Measurements from ENCODE around the gene ABL2.

ABL2 gene

DNA sequence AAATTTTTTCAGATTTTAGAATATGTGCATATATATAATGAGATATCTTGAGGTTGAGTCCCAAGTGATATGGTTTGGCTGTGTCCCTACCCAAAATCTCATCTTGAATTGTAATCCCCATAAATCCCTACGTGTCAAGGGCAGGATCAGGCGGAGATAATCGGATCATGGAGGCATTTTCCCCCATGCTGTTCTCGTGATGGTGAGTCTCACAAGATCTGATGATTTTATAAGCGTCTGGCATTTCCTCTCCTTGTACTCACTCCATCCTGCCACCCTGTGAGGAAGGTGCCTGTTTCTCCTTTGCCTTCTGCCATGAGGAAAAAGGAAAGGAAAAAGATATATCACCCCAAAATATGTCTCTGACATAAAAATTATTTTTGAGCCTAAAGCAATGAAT, 83.0 kb downstream of the ABL2 start:
- no peak overlapping the region for H2AFZ ChIP-seq

DNA sequence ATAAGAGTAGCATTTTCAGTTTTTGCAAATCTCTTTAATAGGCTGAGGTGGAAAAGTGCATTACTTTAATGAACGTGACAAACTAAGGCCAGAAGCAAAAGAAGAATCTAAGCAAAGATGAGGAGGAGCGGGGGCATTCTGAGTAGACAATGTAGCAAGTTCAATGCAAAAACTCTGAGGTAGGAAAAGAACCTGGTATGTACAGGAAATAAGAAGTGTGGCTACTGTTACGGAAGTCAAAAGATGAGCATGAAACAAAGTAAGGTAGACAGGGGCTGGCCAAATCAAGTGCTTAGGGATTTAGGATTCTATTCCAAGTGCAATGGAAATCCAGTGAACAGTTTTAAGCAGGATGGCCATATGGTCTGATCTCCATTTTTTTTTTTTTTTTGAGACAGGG, 84.0 kb downstream of the ABL2 start:
- TF ChIP-seq, protein P1, sequence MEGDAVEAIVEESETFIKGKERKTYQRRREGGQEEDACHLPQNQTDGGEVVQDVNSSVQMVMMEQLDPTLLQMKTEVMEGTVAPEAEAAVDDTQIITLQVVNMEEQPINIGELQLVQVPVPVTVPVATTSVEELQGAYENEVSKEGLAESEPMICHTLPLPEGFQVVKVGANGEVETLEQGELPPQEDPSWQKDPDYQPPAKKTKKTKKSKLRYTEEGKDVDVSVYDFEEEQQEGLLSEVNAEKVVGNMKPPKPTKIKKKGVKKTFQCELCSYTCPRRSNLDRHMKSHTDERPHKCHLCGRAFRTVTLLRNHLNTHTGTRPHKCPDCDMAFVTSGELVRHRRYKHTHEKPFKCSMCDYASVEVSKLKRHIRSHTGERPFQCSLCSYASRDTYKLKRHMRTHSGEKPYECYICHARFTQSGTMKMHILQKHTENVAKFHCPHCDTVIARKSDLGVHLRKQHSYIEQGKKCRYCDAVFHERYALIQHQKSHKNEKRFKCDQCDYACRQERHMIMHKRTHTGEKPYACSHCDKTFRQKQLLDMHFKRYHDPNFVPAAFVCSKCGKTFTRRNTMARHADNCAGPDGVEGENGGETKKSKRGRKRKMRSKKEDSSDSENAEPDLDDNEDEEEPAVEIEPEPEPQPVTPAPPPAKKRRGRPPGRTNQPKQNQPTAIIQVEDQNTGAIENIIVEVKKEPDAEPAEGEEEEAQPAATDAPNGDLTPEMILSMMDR (IDR thresholded peaks at IDR 0.05) = no peak

More for the DNA sequence above, 83.0 kb downstream of the ABL2 start:
- Histone ChIP-seq H3K36me3 (ENCODE audit: control insufficient read depth, insufficient read depth, low read length) (no peaks in the 10 kb centered on the region), H3K27me3 (ENCODE audit: control insufficient read depth, insufficient read depth, low read length) (no peaks in the 10 kb centered on the region), H3K79me2 (peaks cover 5% of the 10 kb centered on the region), H3K4me1 (no peaks in the 10 kb centered on the region), H3K27ac (no peak overlapping the region), H3K9ac (no peak overlapping the region), H3K4me2 (ENCODE audit: low read length) (no peak overlapping the region), H3K9me3 (ENCODE audit: control insufficient read depth, low read length) (no peaks in the 10 kb centered on the region), H3K4me3 (ENCODE audit: low read depth, low read length) (no peak overlapping the region)
- TF ChIP-seq, protein P1 (IDR thresholded peaks at IDR 0.05) = no peak

DNA sequence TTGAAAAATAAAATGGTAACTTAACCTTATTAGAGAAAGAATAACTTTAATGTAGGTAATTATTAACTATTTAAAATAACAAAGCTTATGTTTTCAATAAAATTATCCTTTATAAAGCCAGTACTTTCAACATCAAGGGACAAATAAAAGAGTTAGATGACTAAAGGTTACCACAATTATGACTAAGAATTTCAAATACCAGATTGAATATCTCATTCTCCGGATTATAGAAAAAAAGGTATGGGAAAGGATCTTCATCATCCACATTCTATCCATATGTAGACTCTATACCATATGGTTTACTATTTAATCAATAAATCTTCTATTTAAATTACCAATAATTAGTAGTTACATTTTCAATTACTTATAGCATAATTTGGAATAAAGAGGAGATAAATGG, 84.9 kb downstream of the ABL2 start:
- H3K4me1 ChIP-seq = no peaks in the 10 kb centered on the region
- H3K4me2 ChIP-seq (ENCODE audit: low read length) = no peak overlapping the region
- H3K27ac ChIP-seq = no peak overlapping the region
- no peaks in the 10 kb centered on the region for H3K27me3 ChIP-seq (ENCODE audit: control insufficient read depth, insufficient read depth, low read length)
- H3K36me3 ChIP-seq (ENCODE audit: control insufficient read depth, insufficient read depth, low read length) = no peaks in the 10 kb centered on the region
- H3K9me3 ChIP-seq (ENCODE audit: control insufficient read depth, low read length) = no peaks in the 10 kb centered on the region
- H3K4me3 ChIP-seq (ENCODE audit: low read depth, low read length) = no peak overlapping the region
- no peak overlapping the region for H2AFZ ChIP-seq
- H3K9ac ChIP-seq = no peak overlapping the region
- H3K79me2 ChIP-seq = peaks cover 4% of the 10 kb centered on the region
- TF ChIP-seq, protein P1 (IDR thresholded peaks at IDR 0.05) = no peak

More for the DNA sequence above, 84.0 kb downstream of the ABL2 start:
- Histone ChIP-seq H3K4me3 (ENCODE audit: low read depth, low read length) (no peak overlapping the region), H3K27ac (no peak overlapping the region), H2AFZ (no peak overlapping the region), H3K4me1 (no peaks in the 10 kb centered on the region), H3K9ac (no peak overlapping the region), H3K36me3 (ENCODE audit: control insufficient read depth, insufficient read depth, low read length) (no peaks in the 10 kb centered on the region), H3K9me3 (ENCODE audit: control insufficient read depth, low read length) (no peaks in the 10 kb centered on the region), H3K4me2 (ENCODE audit: low read length) (no peak overlapping the region), H3K79me2 (peaks cover 5% of the 10 kb centered on the region), H3K27me3 (ENCODE audit: control insufficient read depth, insufficient read depth, low read length) (no peaks in the 10 kb centered on the region)

DNA sequence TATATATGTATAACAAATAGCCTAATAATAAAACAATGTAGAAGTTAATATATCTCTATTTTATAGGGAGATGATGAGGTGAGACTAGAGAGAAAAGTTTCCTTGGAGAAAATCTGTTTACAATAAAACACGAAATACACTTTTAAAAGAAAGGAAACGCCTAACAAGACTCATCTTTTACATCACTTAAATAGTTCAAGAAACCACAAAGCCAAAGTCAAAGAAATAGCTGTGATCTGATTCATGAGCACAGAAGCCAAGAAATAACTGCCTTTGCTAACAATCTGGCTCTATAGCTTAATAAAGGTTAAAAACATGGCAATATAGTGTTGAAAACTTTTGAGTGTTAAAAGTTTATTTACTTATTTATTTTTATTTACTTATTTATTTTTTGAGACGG, 86.2 kb downstream of the ABL2 start:
- Histone ChIP-seq H3K4me2 (ENCODE audit: low read length) (no peak overlapping the region), H3K4me3 (ENCODE audit: low read depth, low read length) (no peak overlapping the region), H3K36me3 (ENCODE audit: control insufficient read depth, insufficient read depth, low read length) (no peaks in the 10 kb centered on the region), H3K79me2 (peaks cover 2% of the 10 kb centered on the region), H2AFZ (no peak overlapping the region), H3K9me3 (ENCODE audit: control insufficient read depth, low read length) (no peaks in the 10 kb centered on the region), H3K27ac (no peak overlapping the region), H3K9ac (no peak overlapping the region), H3K27me3 (ENCODE audit: control insufficient read depth, insufficient read depth, low read length) (no peaks in the 10 kb centered on the region), H3K4me1 (no peaks in the 10 kb centered on the region)
- TF ChIP-seq, protein P1 (IDR thresholded peaks at IDR 0.05) = no peak

DNA sequence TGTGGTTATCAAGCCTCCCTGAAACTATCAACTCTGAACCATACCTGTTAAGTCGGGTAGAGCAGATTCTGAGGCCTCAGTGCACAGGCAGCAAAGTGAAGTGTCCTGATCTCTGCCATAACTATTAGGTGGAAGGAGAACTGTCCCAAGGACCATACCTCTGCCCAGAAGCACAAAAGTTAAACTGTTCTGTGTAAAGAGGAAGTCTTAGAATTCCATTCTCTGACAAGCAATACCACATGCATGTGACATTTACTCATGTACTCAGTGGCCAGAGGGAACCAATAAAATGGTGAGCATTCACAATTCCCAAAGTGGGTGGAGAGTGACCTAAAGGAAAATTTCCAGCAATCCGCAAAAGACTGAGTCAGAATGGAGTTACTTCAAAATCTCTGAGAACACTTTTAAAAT, 86.6 kb downstream of the ABL2 start:
- Histone ChIP-seq H3K36me3 (ENCODE audit: control insufficient read depth, insufficient read depth, low read length) (no peaks in the 10 kb centered on the region), H3K4me3 (ENCODE audit: low read depth, low read length) (no peak overlapping the region), H3K4me2 (ENCODE audit: low read length) (no peak overlapping the region), H3K9me3 (ENCODE audit: control insufficient read depth, low read length) (no peaks in the 10 kb centered on the region), H2AFZ (no peak overlapping the region), H3K27ac (peak overlapping the region; percentile 32), H3K9ac (no peak overlapping the region), H3K79me2 (peaks cover 2% of the 10 kb centered on the region), H3K27me3 (ENCODE audit: control insufficient read depth, insufficient read depth, low read length) (no peaks in the 10 kb centered on the region), H3K4me1 (no peaks in the 10 kb centered on the region)
- TF ChIP-seq, protein P1 (IDR thresholded peaks at IDR 0.05) = no peak

Measured in parathyroid adenoma (tissue), 2 donors.